GM19043 (cell line): ENCODE measurements around the gene STK24.

Source experiments
- ATAC-seq: cut with Tn5 transposase; IDR thresholded peaks from one replicate; pipeline ENCODE4 v1.9.1; 2021; ENCODE audit warnings: low read depth; ENCODE audit not compliant: unreplicated experiment

STK24 gene

DNA sequence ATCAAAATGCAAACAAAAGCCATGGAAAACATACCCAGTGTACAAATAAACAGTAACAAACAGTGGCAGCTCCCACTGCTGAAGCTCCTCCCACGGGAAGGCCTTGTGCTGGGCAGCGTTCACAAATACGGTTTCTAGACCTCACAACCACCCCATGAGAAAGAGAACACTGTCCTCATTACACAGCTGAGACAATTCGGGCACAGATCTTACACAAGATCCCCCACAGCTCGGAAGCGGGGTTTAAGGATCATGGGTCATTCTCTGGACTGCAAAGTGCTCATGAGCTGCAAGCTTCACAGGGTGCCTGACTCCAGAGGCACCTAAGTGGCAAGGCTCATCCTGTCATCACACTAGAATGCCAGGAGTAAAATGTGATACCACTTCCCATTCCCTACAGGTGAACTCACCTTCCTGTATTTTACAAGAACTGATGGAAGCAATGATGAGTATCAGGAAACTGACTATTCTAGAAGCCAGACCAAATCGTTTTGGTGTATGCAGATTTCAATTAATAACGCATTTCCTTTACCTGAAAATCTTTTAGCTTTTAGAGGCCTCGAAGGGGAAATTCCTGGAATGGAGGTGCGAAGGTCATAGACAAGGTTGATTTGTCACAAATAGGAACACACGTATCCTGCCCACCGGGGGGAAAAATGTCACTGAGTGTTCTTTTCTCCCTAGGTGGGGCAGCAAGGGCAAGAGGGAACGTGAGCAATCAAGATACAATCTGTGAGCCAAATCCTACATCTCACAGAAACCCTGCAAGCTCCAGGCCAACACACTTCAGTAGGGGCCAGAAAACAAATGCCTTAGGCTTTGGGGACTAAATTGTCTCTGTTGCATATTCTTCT, 41.2 kb downstream of the STK24 start:
- no peak for ATAC-seq

- ATAC-seq, result no peak
Measured at GRCh38 chr13:98534821-98535220, 42.1 kb downstream of the STK24 start.

DNA sequence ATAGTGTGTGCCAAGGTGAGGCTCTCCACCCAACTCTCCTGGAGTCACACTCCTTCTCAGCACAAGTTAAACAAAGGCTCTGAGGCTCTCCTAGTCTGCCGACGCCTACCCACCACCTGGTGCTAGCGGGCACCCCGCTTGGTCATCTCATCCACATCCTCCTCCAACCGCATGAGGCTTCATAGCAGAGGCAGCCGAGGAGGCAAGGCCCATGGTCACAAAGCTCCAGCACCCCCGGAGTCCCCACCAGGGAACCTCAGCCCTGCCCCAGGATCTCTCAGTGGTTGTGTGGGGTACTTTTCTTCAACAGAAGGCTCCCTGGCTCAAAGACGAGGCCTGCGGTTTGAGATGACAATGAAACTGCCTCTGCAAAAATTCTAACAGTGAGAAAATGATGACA, 43.0 kb downstream of the STK24 start:
- no peak for ATAC-seq

DNA sequence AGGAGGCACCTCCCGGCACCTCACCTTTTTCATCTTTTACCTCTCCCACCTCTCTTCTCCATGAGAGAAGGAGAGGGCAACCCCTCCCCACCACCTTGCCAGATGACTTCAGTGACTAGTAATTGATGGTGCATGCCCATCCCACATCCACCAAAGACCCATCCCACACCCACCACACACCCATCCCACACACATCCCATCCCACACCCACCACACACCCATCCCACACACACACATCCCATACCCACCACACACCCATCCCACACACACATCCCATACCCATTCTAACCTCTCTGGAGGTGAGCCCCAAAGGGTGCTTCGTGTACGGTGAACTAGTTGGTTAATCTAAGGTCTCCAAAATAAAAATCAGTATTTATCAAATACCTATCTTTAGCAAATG, 44.7 kb downstream of the STK24 start:
- no peak for ATAC-seq

DNA sequence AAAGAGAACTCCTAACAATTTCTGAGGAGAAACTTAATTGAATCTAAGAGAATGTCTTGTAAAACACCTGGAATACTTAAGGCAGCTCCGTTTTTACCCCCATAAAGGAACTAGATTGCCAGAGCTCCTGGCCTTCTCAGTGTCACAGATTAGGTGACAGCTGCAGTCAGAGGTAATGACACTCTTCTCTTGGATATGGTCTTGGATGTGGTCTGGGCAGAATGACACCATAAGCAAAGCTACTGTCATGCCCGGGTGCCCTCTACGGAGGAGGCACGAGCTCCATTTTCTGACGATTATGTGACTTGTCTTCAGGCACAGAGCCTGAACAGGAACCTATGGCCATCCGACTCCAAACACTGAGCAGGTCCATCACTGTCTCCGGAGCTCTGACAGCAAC, 46.7 kb downstream of the STK24 start:
- no peak for ATAC-seq

GRCh38 chr13:98529171-98529570, 47.7 kb downstream of the STK24 start:
- ATAC-seq, result no peak

- no peak for ATAC-seq
Measured at GRCh38 chr13:98528663-98529064, 48.2 kb downstream of the STK24 start.

DNA sequence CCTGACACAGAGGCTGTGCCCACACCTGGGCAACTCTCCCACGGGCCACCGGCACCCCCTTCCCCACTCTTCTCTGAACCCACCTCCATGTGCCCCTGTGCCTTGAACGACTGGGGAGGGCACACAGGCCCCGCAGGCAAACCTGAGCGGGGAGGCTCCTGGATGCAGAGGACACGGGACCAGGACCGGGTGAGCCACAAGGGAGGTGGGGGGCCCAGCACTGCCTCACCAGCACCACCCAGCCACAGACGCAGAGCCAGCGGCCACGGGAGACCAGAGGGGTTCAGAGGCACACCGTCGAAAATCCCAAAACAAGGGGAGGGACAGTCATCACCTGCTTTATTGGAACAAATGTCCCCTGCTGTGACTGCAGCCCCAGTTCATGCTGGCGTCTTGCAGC, 49.4 kb downstream of the STK24 start:
- ATAC-seq, result no peak

DNA sequence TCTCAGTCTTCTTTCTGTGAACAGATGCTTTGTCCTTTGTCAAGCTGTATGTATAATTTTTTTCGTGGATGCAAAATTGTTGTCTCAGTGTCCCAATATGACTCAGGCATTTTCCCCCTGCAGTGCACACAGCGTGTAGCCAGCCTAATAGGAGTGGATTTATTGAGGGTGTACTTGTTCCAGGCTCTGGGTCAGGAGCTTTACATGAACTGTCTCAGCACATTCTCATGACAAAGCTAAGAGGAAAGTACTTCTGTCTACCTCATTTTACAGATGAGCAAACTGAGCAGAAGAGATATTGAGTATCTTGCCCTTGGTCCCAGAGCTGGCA, 50.8 kb downstream of the STK24 start:
- no peak for ATAC-seq

- ATAC-seq, result no peak
Measured at GRCh38 chr13:98525456-98526181, 51.3 kb downstream of the STK24 start.

- no peak for ATAC-seq
Measured at GRCh38 chr13:98524793-98525192, 52.1 kb downstream of the STK24 start.

GRCh38 chr13:98524391-98524790, 52.5 kb downstream of the STK24 start:
- no peak for ATAC-seq

GRCh38 chr13:98523455-98524102, 53.3 kb downstream of the STK24 start:
- peak; percentile 56 for ATAC-seq

DNA sequence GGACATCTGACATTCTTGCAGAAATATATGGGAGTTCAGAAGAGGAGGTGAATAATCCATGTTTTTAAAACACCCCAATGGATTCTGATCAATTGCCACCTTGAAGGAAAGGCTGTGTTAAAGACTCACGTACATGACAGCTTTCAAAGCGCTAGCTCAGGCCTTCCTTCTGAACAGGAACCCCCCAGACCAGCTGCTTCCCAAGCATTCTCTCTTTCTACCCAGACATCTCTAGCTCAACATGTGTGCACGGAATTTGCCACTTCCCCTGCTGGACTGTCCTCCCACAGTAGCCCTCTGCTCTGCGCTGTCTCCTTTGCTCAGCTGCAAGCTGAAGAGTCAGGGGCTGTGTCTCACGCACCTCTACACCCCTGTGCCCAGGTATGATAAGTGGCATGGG, 54.5 kb downstream of the STK24 start:
- no peak for ATAC-seq

- no peak for ATAC-seq
Measured at GRCh38 chr13:98521461-98522247, 55.3 kb downstream of the STK24 start.

- ATAC-seq, result no peak
Measured at GRCh38 chr13:98520674-98521449, 56.0 kb downstream of the STK24 start.

DNA sequence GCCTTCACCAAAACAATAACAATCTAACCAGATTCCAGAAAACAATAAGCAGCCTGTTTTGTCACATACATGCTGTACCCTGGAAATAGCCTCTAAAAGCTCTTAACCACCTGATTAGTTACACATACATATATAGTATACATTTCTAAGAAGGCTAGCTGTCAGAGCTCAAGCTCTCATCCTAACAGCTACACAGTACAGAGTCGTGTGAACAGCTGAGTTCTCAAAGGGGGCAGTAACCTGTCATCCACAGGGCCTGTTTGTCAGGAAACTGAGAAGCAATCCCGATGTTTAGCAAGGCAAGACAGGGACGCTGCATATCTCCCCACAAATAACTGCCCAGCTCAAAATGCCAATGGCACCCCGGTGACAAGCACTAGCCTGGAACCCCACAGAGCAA, 56.9 kb downstream of the STK24 start:
- no peak for ATAC-seq

DNA sequence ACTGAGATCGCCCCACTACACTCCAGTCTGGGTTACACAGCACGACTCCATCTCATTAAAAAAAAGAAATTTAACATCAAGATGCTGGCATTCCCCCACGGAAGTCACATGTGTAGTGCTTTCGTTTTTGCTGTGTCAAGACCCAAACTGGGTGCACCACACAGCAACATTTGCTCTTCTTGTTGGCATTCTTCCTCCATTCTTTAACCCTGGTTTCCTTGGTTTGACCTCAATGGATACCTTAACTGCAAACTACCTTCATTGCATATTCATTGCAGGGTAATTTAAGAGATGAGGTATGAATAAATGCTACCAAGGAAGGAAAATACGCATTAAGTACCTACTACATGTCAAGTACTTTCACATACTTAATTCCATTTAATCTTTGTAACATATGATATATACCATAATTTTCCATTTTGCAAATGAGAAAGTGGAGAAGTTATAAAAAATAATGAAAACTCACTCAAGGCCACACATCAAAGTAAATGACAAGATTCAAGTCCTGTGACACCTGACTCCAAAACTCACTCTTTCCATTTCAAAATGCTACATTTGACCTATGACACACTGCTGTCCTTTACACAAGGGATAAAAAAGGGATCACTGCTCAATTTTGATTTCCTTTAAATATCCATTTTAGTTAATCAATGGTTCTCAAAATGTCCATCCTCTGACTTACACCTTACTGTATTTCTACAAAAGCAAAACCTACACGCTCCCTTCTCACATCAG, 59.2 kb downstream of the STK24 start:
- no peak for ATAC-seq

GRCh38 chr13:98515818-98516465, 61.0 kb downstream of the STK24 start:
- peak; percentile 23 for ATAC-seq
